IMR-90 (cell line): ENCODE data around the gene HARS1. TPM values are rescaled to one million over a fixed set of nuclear protein-coding genes. Genes with fewer than 3 reads are reported as not detected.

Source experiments
- ATAC-seq: fragments of 200-7000 bp; cut with Tn5 transposase; 2 replicates; pipeline ENCODE4 v1.9.1; 2020; ENCODE audit warnings: low read depth, mild to moderate bottlenecking, moderate library complexity
- BruUV-seq: library from RNA; stranded (reverse); fragments of 400-500 nt; replicated peaks from 2 replicates; lab custom pipeline; 2021; lab: Mats Ljungman, UMichigan
- CTCF ChIA-PET: fragments of 300-600 bp; formaldehyde crosslinking; extraction: SDS; loops from one replicate; lab custom pipeline; 2021; ENCODE audit warnings: antibody characterized with exemption; lab: Yijun Ruan, JAX
- POLR2A ChIA-PET: fragments of 300-600 bp; sonication (Branson Sonifier 250); formaldehyde crosslinking; loops from one replicate; lab custom pipeline; 2022; ENCODE audit warnings: antibody characterized with exemption; ENCODE audit not compliant: unreplicated experiment; lab: Charles Lee
- DNase-seq: peaks from one replicate; pipeline ENCODE4 v3.0.0; 2013
- H2AFZ ChIP-seq: replicated peaks from 2 replicates; pipeline ENCODE3; 2013; ENCODE audit warnings: low read length, mild to moderate bottlenecking; ENCODE audit not compliant: poor library complexity
- H2AK5ac ChIP-seq: 2 replicates; pipeline ENCODE4 v1.6.1; 2013; ENCODE audit warnings: low read depth, low read length, inconsistent platforms
- H2AK9ac ChIP-seq: replicated peaks from 2 replicates; pipeline ENCODE3; 2013; ENCODE audit warnings: mild to moderate bottlenecking, low read depth, low read length, moderate library complexity; ENCODE audit not compliant: poor library complexity
- H2BK120ac ChIP-seq: 2 replicates; pipeline ENCODE4 v1.6.1; 2013; ENCODE audit warnings: low read depth, low read length, inconsistent platforms
- H2BK15ac ChIP-seq: 3 replicates; pipeline ENCODE4 v1.6.1; 2013; ENCODE audit warnings: low read depth, low read length, inconsistent platforms
- H2BK20ac ChIP-seq: 2 replicates; pipeline ENCODE4 v1.6.1; 2013; ENCODE audit warnings: low read depth, mild to moderate bottlenecking, inconsistent platforms, low read length, moderate library complexity
- H2BK5ac ChIP-seq: 2 replicates; pipeline ENCODE4 v1.6.1; 2013; ENCODE audit warnings: mild to moderate bottlenecking, low read depth, low read length, inconsistent platforms; ENCODE audit not compliant: poor library complexity, severe bottlenecking
- H3K14ac ChIP-seq: replicated peaks from 2 replicates; pipeline ENCODE4 v1.6.1; 2013; ENCODE audit warnings: low read depth, low read length, inconsistent platforms
- H3K18ac ChIP-seq: 2 replicates; pipeline ENCODE4 v1.6.1; 2013; ENCODE audit warnings: low read depth, low read length, control low read depth
- H3K23ac ChIP-seq: 2 replicates; pipeline ENCODE4 v1.6.1; 2013; ENCODE audit warnings: low read depth, low read length, inconsistent platforms
- H3K27ac ChIP-seq: 2 replicates; pipeline ENCODE4 v1.5.1; 2013; ENCODE audit warnings: mild to moderate bottlenecking, control low read depth, low read length; ENCODE audit not compliant: insufficient read depth
- H3K27me3 ChIP-seq: 2 replicates; pipeline ENCODE4 v1.6.1; 2013; ENCODE audit warnings: low read length; ENCODE audit not compliant: control insufficient read depth, insufficient read depth
- H3K36me3 ChIP-seq: 2 replicates; pipeline ENCODE4 v1.6.1; 2013; ENCODE audit warnings: low read length, mixed read lengths; ENCODE audit not compliant: control insufficient read depth, insufficient read depth
- H3K4ac ChIP-seq: 2 replicates; pipeline ENCODE4 v1.6.1; 2013; ENCODE audit warnings: low read depth, low read length, inconsistent platforms
- H3K4me1 ChIP-seq: 2 replicates; pipeline ENCODE4 v1.6.1; 2013; ENCODE audit warnings: low read length, mixed read lengths; ENCODE audit not compliant: control insufficient read depth, insufficient read depth
- H3K4me2 ChIP-seq: 2 replicates; pipeline ENCODE4 v1.6.1; 2013; ENCODE audit warnings: low read depth, mild to moderate bottlenecking, control low read depth, low read length, moderate library complexity
- H3K4me3 ChIP-seq: 2 replicates; pipeline ENCODE4 v1.5.1; 2013; ENCODE audit warnings: low read depth, mild to moderate bottlenecking, control low read depth, low read length, moderate library complexity; ENCODE audit not compliant: insufficient read depth
- H3K56ac ChIP-seq: 2 replicates; pipeline ENCODE4 v1.6.1; 2013; ENCODE audit warnings: low read length, inconsistent platforms; ENCODE audit not compliant: insufficient read depth; ENCODE audit errors: extremely low read depth
- H3K79me1 ChIP-seq, 2 experiments: 2 replicates each; pipeline ENCODE4 v1.6.1; 2013; ENCODE audit warnings: low read length in 2 of 2, inconsistent platforms in 1 of 2, low read depth in 1 of 2
- H3K9ac ChIP-seq: 2 replicates; pipeline ENCODE4 v1.6.1; 2013; ENCODE audit warnings: low read depth, low read length, control low read depth
- H3K9me1 ChIP-seq: 2 replicates; pipeline ENCODE4 v1.6.1; 2013; ENCODE audit warnings: low read length, inconsistent platforms; ENCODE audit not compliant: insufficient read depth
- H3K9me3 ChIP-seq: 2 replicates; pipeline ENCODE4 v1.6.1; 2013; ENCODE audit warnings: low read length; ENCODE audit not compliant: control insufficient read depth, insufficient read depth
- H4K20me1 ChIP-seq: 2 replicates; pipeline ENCODE4 v1.6.1; 2013; ENCODE audit warnings: low read length, inconsistent platforms; ENCODE audit not compliant: insufficient read depth
- H4K5ac ChIP-seq: 2 replicates; pipeline ENCODE4 v1.6.1; 2013; ENCODE audit warnings: mild to moderate bottlenecking, low read depth, low read length, control low read depth
- H4K8ac ChIP-seq, 2 experiments: 2 replicates each; pipeline ENCODE4 v1.6.1; 2013; ENCODE audit warnings: low read depth in 2 of 2, low read length in 2 of 2, control low read depth in 1 of 2, inconsistent platforms in 1 of 2
- H4K91ac ChIP-seq: 2 replicates; pipeline ENCODE4 v1.6.1; 2013; ENCODE audit warnings: low read depth, low read length, inconsistent platforms; ENCODE audit not compliant: insufficient read depth
- BHLHE40 ChIP-seq: fragments of 150-350 bp; IDR thresholded peaks from 2 replicates; pipeline ENCODE4 v1.6.1; 2016; ENCODE audit warnings: mild to moderate bottlenecking, low read depth, low read length
- CEBPB ChIP-seq: IDR thresholded peaks from 2 replicates; pipeline ENCODE4 v1.6.1; 2012; ENCODE audit warnings: low read depth, low read length, improper control_type of control experiment
- CHD1 ChIP-seq: IDR thresholded peaks from 2 replicates; pipeline ENCODE4 v1.6.1; 2012; ENCODE audit warnings: low read depth, low read length, improper control_type of control experiment
- FOS ChIP-seq: fragments of 150-350 bp; IDR thresholded peaks from 2 replicates; pipeline ENCODE4 v1.6.1; 2016; ENCODE audit warnings: low read depth, low read length
- MAFK ChIP-seq: IDR thresholded peaks from 2 replicates; pipeline ENCODE4 v1.6.1; 2012; ENCODE audit warnings: low read depth, low read length, improper control_type of control experiment
- MAZ ChIP-seq: IDR thresholded peaks from 2 replicates; pipeline ENCODE4 v1.6.1; 2012; ENCODE audit warnings: low read depth, mild to moderate bottlenecking, low read length, improper control_type of control experiment, moderate library complexity, borderline replicate concordance
- MXI1 ChIP-seq: IDR thresholded peaks from 2 replicates; pipeline ENCODE4 v1.6.1; 2012; ENCODE audit warnings: low read depth, mild to moderate bottlenecking, low read length, moderate library complexity, borderline replicate concordance
- POLR2A ChIP-seq: IDR thresholded peaks from 2 replicates; pipeline ENCODE4 v1.6.1; 2012; ENCODE audit warnings: mild to moderate bottlenecking, low read depth, low read length
- RAD21 ChIP-seq: IDR thresholded peaks from 2 replicates; pipeline ENCODE4 v1.6.1; 2012; ENCODE audit warnings: low read length, improper control_type of control experiment
- RCOR1 ChIP-seq: IDR thresholded peaks from 2 replicates; pipeline ENCODE4 v1.6.1; 2012; ENCODE audit warnings: mild to moderate bottlenecking, low read length, improper control_type of control experiment; ENCODE audit not compliant: insufficient replicate concordance
- RFX5 ChIP-seq: IDR thresholded peaks from 2 replicates; pipeline ENCODE4 v1.8.0; 2012; ENCODE audit warnings: low read depth, mild to moderate bottlenecking, low read length, moderate library complexity
- SMC3 ChIP-seq: fragments of 150-350 bp; IDR thresholded peaks from 2 replicates; pipeline ENCODE4 v1.6.1; 2016; ENCODE audit warnings: low read depth, mild to moderate bottlenecking, antibody characterized with exemption, low read length, moderate library complexity
- WGBS, 2 experiments: methylation state at CpG; one replicate each; pipeline versions ENCODE4 v1.1.5 to v1.1.7; 2013; ENCODE audit warnings: missing lambda C conversion rate in 2 of 2; ENCODE audit not compliant: insufficient read length in 1 of 2; ENCODE audit errors: extremely low coverage in 2 of 2; 5-methylcytosine and 5-hydroxymethylcytosine counted together
- dilution Hi-C: fragments of 300-500 bp; cut with HindIII; formaldehyde crosslinking; loops from one replicate; pipeline ENCODE4 v1.14.3; 2018; ENCODE audit warnings: low sequenced_read_pairs; ENCODE audit not compliant: unreplicated experiment
- in situ Hi-C: fragments of 300-500 bp; cut with MboI; formaldehyde crosslinking; loops from 3 replicates; pipeline ENCODE4 v1.14.3; 2019; ENCODE audit warnings: low sequenced_read_pairs, inconsistent platforms, mixed read lengths
- intact Hi-C: fragments of 100-400 bp; cut with micrococcal nuclease; formaldehyde crosslinking; loops from 2 replicates; pipeline ENCODE4 v1.10.0; 2022
- polyA plus RNA-seq, 3 experiments: library from polyadenylated mRNA; depleted of rRNA; stranded (reverse); fragments of >200 nt; gene quantifications; 2 replicates each; pipeline ENCODE4 v1.2.3, GENCODE V29; 2012; ENCODE audit warnings: low replicate concordance in 1 of 3
- total RNA-seq: library from RNA; depleted of rRNA; stranded (reverse); fragments of >200 nt; gene quantifications from 2 replicates; pipeline ENCODE4 v1.2.3, GENCODE V29; 2012
- TF ChIP-seq, protein P1 (sequence below): conservative IDR thresholded peaks from 2 replicates; pipeline ENCODE4 v1.5.1; 2012; ENCODE audit warnings: mild to moderate bottlenecking, low read depth, low read length, improper control_type of control experiment
- TF ChIP-seq, protein P2 (sequence below): fragments of 150-350 bp; IDR thresholded peaks from 2 replicates; pipeline ENCODE4 v1.6.1; 2017; ENCODE audit warnings: mild to moderate bottlenecking, antibody characterized with exemption, low read length, low read depth
- TF ChIP-seq, protein P3 (sequence below): fragments of 150-350 bp; IDR thresholded peaks from 2 replicates; pipeline ENCODE4 v1.6.1; 2016; ENCODE audit warnings: low read depth, mild to moderate bottlenecking, low read length, moderate library complexity, borderline replicate concordance

Gene HARS1
- total and polyA plus RNA-seq, 2 of the 4 experiments (the other 2 are of a cell fraction): 97.6 to 141 TPM

DNA sequence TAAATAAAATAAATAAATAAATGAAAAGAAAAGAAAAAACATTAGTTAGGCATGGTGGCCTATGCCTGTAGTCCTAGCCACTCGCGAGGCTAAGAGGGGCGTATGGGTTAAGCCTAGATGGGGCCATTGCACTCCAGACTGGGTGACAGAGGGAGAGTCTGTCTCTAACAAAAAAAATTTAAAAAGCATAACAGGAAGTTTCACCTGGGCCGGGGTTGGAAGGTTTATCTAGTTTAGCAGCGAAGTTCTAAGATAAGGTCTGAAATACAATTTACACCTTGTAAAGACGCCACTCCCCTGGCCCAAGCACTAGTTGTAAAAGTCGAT is 27.1 kb upstream of the HARS1 start:
- POLR2A ChIA-PET: no interaction called here
- no TSS peak for BruUV-seq
- no peak overlapping the region for H3K4me2 ChIP-seq

More for the DNA sequence above, 27.1 kb upstream of the HARS1 start:
- H3K23ac ChIP-seq: no peak overlapping the region
- no peak overlapping the region for H2AK5ac ChIP-seq
- no peaks in the 10 kb centered on the region for H3K36me3 ChIP-seq
- H2BK15ac ChIP-seq: no peak overlapping the region
- in situ Hi-C loops: no loop called here
- TF ChIP-seq CHD1 (no peak), MAFK (no peak), POLR2A (no peak), RAD21 (no peak), SMC3 (no peak), CEBPB (no peak), MXI1 (no peak), MAZ (no peak), FOS (no peak), RFX5 (no peak), RCOR1 (no peak), BHLHE40 (no peak)
- TF ChIP-seq, protein P1, sequence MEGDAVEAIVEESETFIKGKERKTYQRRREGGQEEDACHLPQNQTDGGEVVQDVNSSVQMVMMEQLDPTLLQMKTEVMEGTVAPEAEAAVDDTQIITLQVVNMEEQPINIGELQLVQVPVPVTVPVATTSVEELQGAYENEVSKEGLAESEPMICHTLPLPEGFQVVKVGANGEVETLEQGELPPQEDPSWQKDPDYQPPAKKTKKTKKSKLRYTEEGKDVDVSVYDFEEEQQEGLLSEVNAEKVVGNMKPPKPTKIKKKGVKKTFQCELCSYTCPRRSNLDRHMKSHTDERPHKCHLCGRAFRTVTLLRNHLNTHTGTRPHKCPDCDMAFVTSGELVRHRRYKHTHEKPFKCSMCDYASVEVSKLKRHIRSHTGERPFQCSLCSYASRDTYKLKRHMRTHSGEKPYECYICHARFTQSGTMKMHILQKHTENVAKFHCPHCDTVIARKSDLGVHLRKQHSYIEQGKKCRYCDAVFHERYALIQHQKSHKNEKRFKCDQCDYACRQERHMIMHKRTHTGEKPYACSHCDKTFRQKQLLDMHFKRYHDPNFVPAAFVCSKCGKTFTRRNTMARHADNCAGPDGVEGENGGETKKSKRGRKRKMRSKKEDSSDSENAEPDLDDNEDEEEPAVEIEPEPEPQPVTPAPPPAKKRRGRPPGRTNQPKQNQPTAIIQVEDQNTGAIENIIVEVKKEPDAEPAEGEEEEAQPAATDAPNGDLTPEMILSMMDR: no peak
- TF ChIP-seq, protein P2, sequence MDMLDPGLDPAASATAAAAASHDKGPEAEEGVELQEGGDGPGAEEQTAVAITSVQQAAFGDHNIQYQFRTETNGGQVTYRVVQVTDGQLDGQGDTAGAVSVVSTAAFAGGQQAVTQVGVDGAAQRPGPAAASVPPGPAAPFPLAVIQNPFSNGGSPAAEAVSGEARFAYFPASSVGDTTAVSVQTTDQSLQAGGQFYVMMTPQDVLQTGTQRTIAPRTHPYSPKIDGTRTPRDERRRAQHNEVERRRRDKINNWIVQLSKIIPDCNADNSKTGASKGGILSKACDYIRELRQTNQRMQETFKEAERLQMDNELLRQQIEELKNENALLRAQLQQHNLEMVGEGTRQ: no peak
- TF ChIP-seq, protein P3, sequence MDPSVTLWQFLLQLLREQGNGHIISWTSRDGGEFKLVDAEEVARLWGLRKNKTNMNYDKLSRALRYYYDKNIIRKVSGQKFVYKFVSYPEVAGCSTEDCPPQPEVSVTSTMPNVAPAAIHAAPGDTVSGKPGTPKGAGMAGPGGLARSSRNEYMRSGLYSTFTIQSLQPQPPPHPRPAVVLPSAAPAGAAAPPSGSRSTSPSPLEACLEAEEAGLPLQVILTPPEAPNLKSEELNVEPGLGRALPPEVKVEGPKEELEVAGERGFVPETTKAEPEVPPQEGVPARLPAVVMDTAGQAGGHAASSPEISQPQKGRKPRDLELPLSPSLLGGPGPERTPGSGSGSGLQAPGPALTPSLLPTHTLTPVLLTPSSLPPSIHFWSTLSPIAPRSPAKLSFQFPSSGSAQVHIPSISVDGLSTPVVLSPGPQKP: no peak
- DNase-seq (no peak), ATAC-seq (no peak)
- no CpG with 5 or more reads among the region's 7 CpGs for WGBS, 2 experiments
- peak overlapping the region; percentile 33; the same call in 1 of the 2 replicates for H3K18ac ChIP-seq
- H3K14ac ChIP-seq: no peak overlapping the region
- CTCF ChIA-PET: no interaction called here
- H3K56ac ChIP-seq: no peak overlapping the region
- H3K9me3 ChIP-seq: no peaks in the 10 kb centered on the region
- dilution Hi-C loops: no loop called here
- peak overlapping the region; percentile 66; the same call in 1 of the 2 replicates for H3K27ac ChIP-seq
- H2BK20ac ChIP-seq: peak overlapping the region; percentile 89
- peak overlapping the region; percentile 88 for H2BK5ac ChIP-seq
- H4K5ac ChIP-seq: no peak overlapping the region
- H3K4ac ChIP-seq: peak overlapping the region; percentile 74; the same call in 1 of the 2 replicates
- peak overlapping the region in 1 of 2 experiments; percentile 52; a peak in 1 of 4 replicates for H4K8ac ChIP-seq
- no peak overlapping the region for H3K4me3 ChIP-seq
- H2AK9ac ChIP-seq: no peak overlapping the region
- no peak overlapping the region for H3K9ac ChIP-seq
- intact Hi-C loops: no loop called here
- H2BK120ac ChIP-seq: peak overlapping the region; percentile 81
- no peaks in the 10 kb centered on the region for H3K27me3 ChIP-seq
- H4K91ac ChIP-seq: 0 out of 2 replicates have a peak overlapping the region, but pooled peaks have one; percentile 27
- H3K79me1 ChIP-seq: no peaks in the 10 kb centered on the region
- H2AFZ ChIP-seq: peak overlapping the region; percentile 90
- 0 out of 2 replicates have a peak, but pooled peaks cover 2% of the 10 kb centered on the region for H3K4me1 ChIP-seq
- H3K9me1 ChIP-seq: no peaks in the 10 kb centered on the region
- no peaks in the 10 kb centered on the region for H4K20me1 ChIP-seq
